ENCODE results near the gene APOE. TPM values are rescaled to one million over a fixed set of nuclear protein-coding genes. Genes with fewer than 3 reads are reported as not detected.

The APOE gene
- total and polyA plus RNA-seq, 2 of the 13 experiments (the other 11 are each of a cell fraction or from before 2014, with no cell fraction given) = 1,328 to 1,470 TPM

DNA sequence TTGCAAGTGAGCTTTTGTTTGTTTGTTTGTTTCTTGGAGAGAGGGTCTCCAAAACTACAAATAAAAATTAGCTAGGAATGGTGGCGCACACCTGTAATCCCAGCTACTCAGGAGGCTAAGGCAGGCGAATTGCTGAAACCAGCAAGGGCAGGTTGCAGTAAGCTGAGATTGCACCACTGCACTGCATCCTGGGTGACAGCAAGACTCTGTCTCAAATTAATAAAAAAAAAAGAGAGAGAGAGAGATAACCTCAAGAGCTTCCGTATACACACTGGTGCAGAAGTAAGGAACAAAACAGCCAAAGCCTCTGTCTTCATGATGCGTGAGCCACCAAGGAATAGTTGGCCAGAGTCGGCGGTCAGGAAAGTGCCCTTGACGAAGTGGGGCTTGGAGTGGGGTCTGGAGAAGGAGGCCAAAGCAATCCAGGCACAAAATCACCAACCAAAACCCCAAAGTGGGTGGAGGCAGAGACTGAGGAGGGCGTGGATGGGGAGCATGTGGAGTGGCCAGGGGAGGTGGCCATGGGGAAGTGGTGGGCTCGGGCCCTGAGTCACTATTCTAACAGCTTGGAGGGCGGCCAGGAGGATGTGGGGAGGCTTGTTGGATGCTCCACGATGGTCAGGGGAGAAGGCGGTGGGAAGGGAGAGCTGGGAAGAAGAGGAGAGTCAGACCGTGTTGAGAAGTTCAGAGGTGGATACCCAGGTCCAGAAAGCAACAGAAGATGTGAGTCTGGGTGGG is 35.7 kb upstream of the APOE start:
- ATAC-seq (peak; percentile 13; the same call in 1 of the 3 replicates), DNase-seq (ENCODE audit: low spot score) (no peak), FAIRE-seq (peak; percentile 21)
- Histone ChIP-seq H3K4me3 (replicated peaks in 1 of 3; ENCODE audit: insufficient read depth in 1 of 3, low read depth in 2 of 3, low read length in 3 of 3) (no peak overlapping the region; a peak in 1 of 6 replicates), H3K4me1 (ENCODE audit: insufficient read depth, low read length) (peaks cover 59% of the 10 kb centered on the region), H3K27ac (ENCODE audit: extremely low read length, insufficient read depth, low read length) (peak overlapping the region; percentile 64), H2AFZ (ENCODE audit: low read length) (no peak overlapping the region), H3K9me3 (ENCODE audit: low read length) (no peaks in the 10 kb centered on the region), H3K9ac (ENCODE audit: insufficient read depth, low read depth, low read length) (no peak overlapping the region), H3K4me2 (ENCODE audit: low read depth, low read length) (peak overlapping the region; percentile 53), H3K79me2 (ENCODE audit: insufficient read depth, low read length) (no peaks in the 10 kb centered on the region), H4K20me1 (ENCODE audit: insufficient read depth, low read length) (no peaks in the 10 kb centered on the region), H3K36me3 (replicated peaks in 1 of 2; ENCODE audit: control insufficient read depth in 1 of 2, insufficient read depth in 2 of 2, low read length in 2 of 2) (peaks cover 28 to 56% of the 10 kb centered on the region in 2 experiments), H3K27me3 (ENCODE audit: control insufficient read depth in 1 of 2, insufficient read depth in 2 of 2, low read length in 2 of 2) (no peaks in the 10 kb centered on the region)
- BruUV-seq (replicated peaks) = no TSS peak
- intact Hi-C loops (cut with micrococcal nuclease; ENCODE audit: unreplicated experiment) = no loop called here
- in situ Hi-C loops (cut with HindIII; ENCODE audit: extremely low pct_ligation_motif_present, low pct_unique_long_range_greater_than_20kb) = no loop called here
- WGBS (ENCODE audit: low lambda C conversion rate) = 84% methylated on average over 13 of the region's 13 CpGs
- POLR2A ChIA-PET = interaction anchor here (0.9 to 4.5 kb wide), 6 partner anchors 12 to 56 kb away, joined by 3 to 36 read pairs (median 4); partner anchors contain the start of genes APOE and TOMM40
- CTCF ChIA-PET (ENCODE audit: low intra/inter-chr PET ratio, low total read pairs) = no interaction called here
- TF ChIP-seq DPF2 (CRISPR knock-in tag; IDR thresholded peaks at IDR 0.05; ENCODE audit: borderline replicate concordance, low read depth) (no peak), ZKSCAN5 (CRISPR knock-in tag; IDR thresholded peaks at IDR 0.05) (no peak), ZNF460 (CRISPR knock-in tag; IDR thresholded peaks at IDR 0.05; ENCODE audit: borderline replicate concordance) (peak; percentile 61; the same call in 1 of the 2 replicates), GABPB1 (CRISPR knock-in tag; IDR thresholded peaks at IDR 0.05) (0 out of 2 replicates have a peak, but pooled peaks have one; percentile 11), RBFOX2 (IDR thresholded peaks at IDR 0.05; ENCODE audit: low read depth, low read length) (0 out of 2 replicates have a peak, but pooled peaks have one; percentile 24), AGO2 (optimal IDR thresholded peaks at IDR 0.05; ENCODE audit: low read depth, low read length) (peak; percentile 62), RBM22 (optimal IDR thresholded peaks at IDR 0.05; ENCODE audit: low read length) (peak; percentile 26), TGIF2 (CRISPR knock-in tag; IDR thresholded peaks at IDR 0.05) (no peak)
- TF ChIP-seq, protein P1, sequence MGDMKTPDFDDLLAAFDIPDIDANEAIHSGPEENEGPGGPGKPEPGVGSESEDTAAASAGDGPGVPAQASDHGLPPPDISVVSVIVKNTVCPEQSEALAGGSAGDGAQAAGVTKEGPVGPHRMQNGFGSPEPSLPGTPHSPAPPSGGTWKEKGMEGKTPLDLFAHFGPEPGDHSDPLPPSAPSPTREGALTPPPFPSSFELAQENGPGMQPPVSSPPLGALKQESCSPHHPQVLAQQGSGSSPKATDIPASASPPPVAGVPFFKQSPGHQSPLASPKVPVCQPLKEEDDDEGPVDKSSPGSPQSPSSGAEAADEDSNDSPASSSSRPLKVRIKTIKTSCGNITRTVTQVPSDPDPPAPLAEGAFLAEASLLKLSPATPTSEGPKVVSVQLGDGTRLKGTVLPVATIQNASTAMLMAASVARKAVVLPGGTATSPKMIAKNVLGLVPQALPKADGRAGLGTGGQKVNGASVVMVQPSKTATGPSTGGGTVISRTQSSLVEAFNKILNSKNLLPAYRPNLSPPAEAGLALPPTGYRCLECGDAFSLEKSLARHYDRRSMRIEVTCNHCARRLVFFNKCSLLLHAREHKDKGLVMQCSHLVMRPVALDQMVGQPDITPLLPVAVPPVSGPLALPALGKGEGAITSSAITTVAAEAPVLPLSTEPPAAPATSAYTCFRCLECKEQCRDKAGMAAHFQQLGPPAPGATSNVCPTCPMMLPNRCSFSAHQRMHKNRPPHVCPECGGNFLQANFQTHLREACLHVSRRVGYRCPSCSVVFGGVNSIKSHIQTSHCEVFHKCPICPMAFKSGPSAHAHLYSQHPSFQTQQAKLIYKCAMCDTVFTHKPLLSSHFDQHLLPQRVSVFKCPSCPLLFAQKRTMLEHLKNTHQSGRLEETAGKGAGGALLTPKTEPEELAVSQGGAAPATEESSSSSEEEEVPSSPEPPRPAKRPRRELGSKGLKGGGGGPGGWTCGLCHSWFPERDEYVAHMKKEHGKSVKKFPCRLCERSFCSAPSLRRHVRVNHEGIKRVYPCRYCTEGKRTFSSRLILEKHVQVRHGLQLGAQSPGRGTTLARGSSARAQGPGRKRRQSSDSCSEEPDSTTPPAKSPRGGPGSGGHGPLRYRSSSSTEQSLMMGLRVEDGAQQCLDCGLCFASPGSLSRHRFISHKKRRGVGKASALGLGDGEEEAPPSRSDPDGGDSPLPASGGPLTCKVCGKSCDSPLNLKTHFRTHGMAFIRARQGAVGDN (CRISPR knock-in tag; IDR thresholded peaks at IDR 0.05) = peak; percentile 49
- TF ChIP-seq, protein P2, sequence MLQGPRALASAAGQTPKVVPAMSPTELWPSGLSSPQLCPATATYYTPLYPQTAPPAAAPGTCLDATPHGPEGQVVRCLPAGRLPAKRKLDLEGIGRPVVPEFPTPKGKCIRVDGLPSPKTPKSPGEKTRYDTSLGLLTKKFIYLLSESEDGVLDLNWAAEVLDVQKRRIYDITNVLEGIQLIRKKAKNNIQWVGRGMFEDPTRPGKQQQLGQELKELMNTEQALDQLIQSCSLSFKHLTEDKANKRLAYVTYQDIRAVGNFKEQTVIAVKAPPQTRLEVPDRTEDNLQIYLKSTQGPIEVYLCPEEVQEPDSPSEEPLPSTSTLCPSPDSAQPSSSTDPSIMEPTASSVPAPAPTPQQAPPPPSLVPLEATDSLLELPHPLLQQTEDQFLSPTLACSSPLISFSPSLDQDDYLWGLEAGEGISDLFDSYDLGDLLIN (CRISPR knock-in tag; IDR thresholded peaks at IDR 0.05; ENCODE audit: borderline replicate concordance) = no peak

All from HepG2 (cell line).